Activated T-cell treated with anti-CD3 and anti-CD28 coated beads, Interleukin-2, amount 50 U/mL, for 4 hours (primary cell): ENCODE results near the gene CDNF. TPM values are rescaled to one million over a fixed set of nuclear protein-coding genes. Genes with fewer than 3 reads are reported as not detected.
A peak's percentile ranks its signal among the peaks of the same experiment; 100 is the strongest.
"Not testable (repeated sequence)": the region's sequence is repeated elsewhere in the genome, so short reads cannot be mapped to it uniquely, and the experiment has no call there.

Experiments used
- ATAC-seq, 2 donors: fragments of 200-7000 bp; cut with Tn5 transposase; one replicate each; pipeline ENCODE4 v1.10.0; 2021
- DNase-seq: peaks from one replicate; pipeline ENCODE4 v3.0.0-alpha.2; 2020
- H3K27me3 Mint-ChIP-seq: one replicate; pipeline ENCODE4 v1.8.0; 2021; ENCODE audit warnings: low read depth, mixed read lengths
- H3K36me3 Mint-ChIP-seq: one replicate; pipeline ENCODE4 v1.8.0; 2022; ENCODE audit warnings: mixed read lengths; ENCODE audit not compliant: insufficient read depth
- H3K4me1 Mint-ChIP-seq: one replicate; pipeline ENCODE4 v1.8.0; 2021; ENCODE audit warnings: low read depth, mixed read lengths
- H3K4me3 Mint-ChIP-seq: one replicate; pipeline ENCODE4 v1.8.0; 2021; ENCODE audit warnings: mild to moderate bottlenecking, moderate library complexity, mixed read lengths
- H3K9me3 Mint-ChIP-seq: one replicate; pipeline ENCODE4 v1.8.0; 2021; ENCODE audit warnings: mixed read lengths
- total RNA-seq, 3 donors: library from RNA; stranded (reverse); gene quantifications; one replicate each; pipeline ENCODE4 v1.2.1, GENCODE V29; 2021

CDNF gene
- total RNA-seq, 3 donors from 2014 or later = 0.71 to 2.1 (median 1.0) TPM

GRCh38 chr10:14822879-14823755, 14.7 kb downstream of the CDNF start:
- ATAC-seq = peak in 1 of 2 donors; percentile 62
- Mint-ChIP-seq H3K27me3 (no peaks in the 10 kb centered on the region), H3K4me1 (peaks cover 7% of the 10 kb centered on the region), H3K4me3 (no peak overlapping the region), H3K9me3 (no peaks in the 10 kb centered on the region), H3K36me3 (no peaks in the 10 kb centered on the region)
- peak; percentile 29 for DNase-seq

GRCh38 chr10:14821635-14822375, 16.0 kb downstream of the CDNF start:
- DNase-seq (no peak), ATAC-seq (no peak)
- H3K4me1 Mint-ChIP-seq = peaks cover 7% of the 10 kb centered on the region

GRCh38 chr10:14820775-14821154, 17.1 kb downstream of the CDNF start:
- ATAC-seq = no peak
- Mint-ChIP-seq H3K9me3 (no peaks in the 10 kb centered on the region), H3K4me1 (peaks cover 7% of the 10 kb centered on the region), H3K27me3 (no peaks in the 10 kb centered on the region), H3K4me3 (no peak overlapping the region), H3K36me3 (no peaks in the 10 kb centered on the region)
- no peak for DNase-seq

More at GRCh38 chr10:14821635-14822375, 16.0 kb downstream of the CDNF start:
- Mint-ChIP-seq H3K9me3 (no peaks in the 10 kb centered on the region), H3K27me3 (no peaks in the 10 kb centered on the region), H3K36me3 (no peaks in the 10 kb centered on the region), H3K4me3 (no peak overlapping the region)

- peaks cover 7% of the 10 kb centered on the region for H3K4me1 Mint-ChIP-seq
Observed at GRCh38 chr10:14820010-14820774, 17.6 kb downstream of the CDNF start.

GRCh38 chr10:14816717-14817116, 21.1 kb downstream of the CDNF start:
- DNase-seq, H3K27me3 Mint-ChIP-seq, ATAC-seq, H3K36me3 Mint-ChIP-seq, H3K4me1 Mint-ChIP-seq, H3K4me3 Mint-ChIP-seq, H3K9me3 Mint-ChIP-seq: not testable (repeated sequence)

More at GRCh38 chr10:14820010-14820774, 17.6 kb downstream of the CDNF start:
- ATAC-seq (no peak), DNase-seq (no peak)
- Mint-ChIP-seq H3K27me3 (no peaks in the 10 kb centered on the region), H3K9me3 (no peaks in the 10 kb centered on the region), H3K4me3 (no peak overlapping the region), H3K36me3 (no peaks in the 10 kb centered on the region)

- H3K9me3 Mint-ChIP-seq = no peaks in the 10 kb centered on the region
- H3K36me3 Mint-ChIP-seq = no peaks in the 10 kb centered on the region
- ATAC-seq = no peak
- H3K27me3 Mint-ChIP-seq = no peaks in the 10 kb centered on the region
- peaks cover 13% of the 10 kb centered on the region for H3K4me1 Mint-ChIP-seq
- H3K4me3 Mint-ChIP-seq = no peak overlapping the region
- no peak for DNase-seq
Observed at GRCh38 chr10:14815681-14816080, 22.2 kb downstream of the CDNF start.

GRCh38 chr10:14812271-14812670, 25.6 kb downstream of the CDNF start:
- Mint-ChIP-seq H3K36me3 (no peaks in the 10 kb centered on the region), H3K4me3 (peak overlapping the region; percentile 37), H3K4me1 (peaks cover 15% of the 10 kb centered on the region), H3K9me3 (no peaks in the 10 kb centered on the region), H3K27me3 (no peaks in the 10 kb centered on the region)
- DNase-seq (no peak), ATAC-seq (no peak)

- Mint-ChIP-seq H3K27me3 (no peaks in the 10 kb centered on the region), H3K4me1 (peaks cover 15% of the 10 kb centered on the region), H3K9me3 (no peaks in the 10 kb centered on the region), H3K36me3 (no peaks in the 10 kb centered on the region), H3K4me3 (no peak overlapping the region)
- DNase-seq (no peak), ATAC-seq (peak; percentile 18 to 41)
Observed at GRCh38 chr10:14810969-14811953, 26.6 kb downstream of the CDNF start.

GRCh38 chr10:14806318-14806717, 31.5 kb downstream of the CDNF start:
- no peak for DNase-seq
- Mint-ChIP-seq H3K4me1 (peaks cover 5% of the 10 kb centered on the region), H3K27me3 (no peaks in the 10 kb centered on the region), H3K36me3 (no peaks in the 10 kb centered on the region), H3K4me3 (no peak overlapping the region), H3K9me3 (no peaks in the 10 kb centered on the region)
- no peak for ATAC-seq

GRCh38 chr10:14803827-14804226, 34.0 kb downstream of the CDNF start:
- H3K4me1 Mint-ChIP-seq = peaks cover 1% of the 10 kb centered on the region
- ATAC-seq (no peak), DNase-seq (no peak)
- no peaks in the 10 kb centered on the region for H3K27me3 Mint-ChIP-seq
- no peaks in the 10 kb centered on the region for H3K36me3 Mint-ChIP-seq
- H3K9me3 Mint-ChIP-seq = no peaks in the 10 kb centered on the region
- H3K4me3 Mint-ChIP-seq = no peak overlapping the region

GRCh38 chr10:14801723-14802122, 36.1 kb downstream of the CDNF start:
- no peaks in the 10 kb centered on the region for H3K36me3 Mint-ChIP-seq
- no peak overlapping the region for H3K4me3 Mint-ChIP-seq
- H3K9me3 Mint-ChIP-seq = no peaks in the 10 kb centered on the region
- H3K27me3 Mint-ChIP-seq = no peaks in the 10 kb centered on the region
- peaks cover 1% of the 10 kb centered on the region for H3K4me1 Mint-ChIP-seq
- DNase-seq (no peak), ATAC-seq (no peak)

GRCh38 chr10:14800397-14800796, 37.4 kb downstream of the CDNF start:
- Mint-ChIP-seq H3K27me3 (no peaks in the 10 kb centered on the region), H3K36me3 (no peaks in the 10 kb centered on the region), H3K4me3 (no peak overlapping the region), H3K9me3 (no peaks in the 10 kb centered on the region), H3K4me1 (peaks cover 1% of the 10 kb centered on the region)
- ATAC-seq (no peak), DNase-seq (no peak)

- Mint-ChIP-seq H3K9me3 (no peaks in the 10 kb centered on the region), H3K27me3 (no peaks in the 10 kb centered on the region), H3K4me3 (no peak overlapping the region), H3K36me3 (no peaks in the 10 kb centered on the region), H3K4me1 (peaks cover 1% of the 10 kb centered on the region)
- DNase-seq (no peak), ATAC-seq (no peak)
Observed at GRCh38 chr10:14798636-14799035, 39.2 kb downstream of the CDNF start.
